GM12878 (cell line): ENCODE measurements around the gene HCST. TPM values are rescaled to one million over a fixed set of nuclear protein-coding genes. Genes with fewer than 3 reads are reported as not detected.

Experiments
- ATAC-seq: fragments of 200-7000 bp; cut with Tn5 transposase; 3 replicates; pipeline ENCODE4 v1.9.1; 2020; ENCODE audit warnings: mild to moderate bottlenecking, moderate library complexity
- BruUV-seq: library from RNA; stranded (reverse); fragments of 400-500 nt; replicated peaks from 2 replicates; lab custom pipeline; 2021; lab: Mats Ljungman, UMichigan
- CTCF ChIA-PET: fragments of 300-600 bp; sonication (Branson Sonifier 250); formaldehyde crosslinking; extraction: SDS; loops from one replicate; lab custom pipeline; 2021; ENCODE audit warnings: inconsistent platforms; lab: Yijun Ruan, JAX
- POLR2A ChIA-PET: fragments of 350-600 bp; formaldehyde crosslinking; extraction: SDS; loops from one replicate; lab custom pipeline; 2021; ENCODE audit warnings: inconsistent platforms; lab: Charles Lee
- RAD21 ChIA-PET: fragments of 300-600 bp; sonication (Branson Sonifier 250); formaldehyde crosslinking; loops from one replicate; lab custom pipeline; 2023; ENCODE audit warnings: antibody characterized with exemption; ENCODE audit not compliant: unreplicated experiment; lab: Charles Lee
- SMC1A ChIA-PET: fragments of 300-600 bp; sonication (Branson Sonifier 250); formaldehyde crosslinking; loops from one replicate; lab custom pipeline; 2023; ENCODE audit not compliant: unreplicated experiment, uncharacterized antibody; lab: Charles Lee
- DNase-seq: peaks from one replicate; pipeline ENCODE4 v3.0.0-alpha.2; 2011; ENCODE audit warnings: low read depth, low spot score
- FAIRE-seq: peaks from 3 replicates; lab custom pipeline; 2011; peaks lifted over from hg19 to GRCh38; lab: Jason Lieb, UNC
- H2AFZ ChIP-seq: 2 replicates; pipeline ENCODE4 v1.6.0; 2011; ENCODE audit warnings: low read depth, low read length, control low read depth; ENCODE audit not compliant: control insufficient read depth
- H3K27ac ChIP-seq: 2 replicates; pipeline ENCODE4 v1.5.1; 2011; ENCODE audit warnings: control low read depth; ENCODE audit not compliant: control insufficient read depth, insufficient read depth
- H3K27me3 ChIP-seq, 2 experiments: replicated peaks in 1 of 2; 2 replicates each; pipeline versions ENCODE4 v1.6.0 to v1.6.1; 2011; ENCODE audit warnings: low read length in 1 of 2; ENCODE audit not compliant: control insufficient read depth in 2 of 2, insufficient read depth in 2 of 2
- H3K36me3 ChIP-seq, 2 experiments: 2 replicates each; pipeline ENCODE4 v1.5.1; 2011; ENCODE audit warnings: low read length in 1 of 2; ENCODE audit not compliant: control insufficient read depth in 2 of 2, insufficient read depth in 2 of 2
- H3K4me1 ChIP-seq: 2 replicates; pipeline ENCODE4 v1.6.1; 2011; ENCODE audit warnings: mild to moderate bottlenecking, low read length, moderate library complexity, mixed read lengths; ENCODE audit not compliant: control insufficient read depth, insufficient read depth
- H3K4me2 ChIP-seq: 2 replicates; pipeline ENCODE4 v1.6.0; 2011; ENCODE audit warnings: control low read depth; ENCODE audit not compliant: control insufficient read depth, insufficient read depth
- H3K4me3 ChIP-seq: fragments of 200-600 bp; sonication (generic); 2 replicates; pipeline ENCODE4 v1.5.1; 2016
- H3K79me2 ChIP-seq: 2 replicates; pipeline ENCODE4 v1.6.0; 2011; ENCODE audit warnings: low read length; ENCODE audit not compliant: control insufficient read depth, insufficient read depth
- H3K9ac ChIP-seq: 2 replicates; pipeline ENCODE4 v1.8.0; 2011; ENCODE audit warnings: low read length, control low read depth, mixed read lengths; ENCODE audit not compliant: control insufficient read depth, insufficient read depth
- H3K9me3 ChIP-seq: replicated peaks from 3 replicates; pipeline ENCODE4 v1.5.1; 2011; ENCODE audit warnings: mild to moderate bottlenecking, low read length; ENCODE audit not compliant: control insufficient read depth, insufficient read depth
- H4K20me1 ChIP-seq: 2 replicates; pipeline ENCODE4 v1.6.0; 2011; ENCODE audit not compliant: control insufficient read depth, insufficient read depth
- ATF2 ChIP-seq: IDR thresholded peaks from 2 replicates; pipeline ENCODE4 v1.6.1; 2012; ENCODE audit warnings: low read length, inconsistent platforms
- ATF7 ChIP-seq: fragments of 450-650 bp; IDR thresholded peaks from 2 replicates; pipeline ENCODE4 v1.6.1; 2016; ENCODE audit warnings: low read depth, mild to moderate bottlenecking
- CREB1 ChIP-seq: IDR thresholded peaks from 2 replicates; pipeline ENCODE4 v1.6.1; 2012; ENCODE audit warnings: low read depth, mild to moderate bottlenecking, inconsistent platforms
- EZH2 ChIP-seq: IDR thresholded peaks from 2 replicates; pipeline ENCODE4 v1.6.1; 2012; ENCODE audit warnings: low read depth, mild to moderate bottlenecking, control low read depth, inconsistent platforms, low read length, borderline replicate concordance; ENCODE audit not compliant: control insufficient read depth
- HDGF ChIP-seq: fragments of 450-650 bp; IDR thresholded peaks from 2 replicates; pipeline ENCODE4 v1.6.1; 2016; ENCODE audit warnings: antibody characterized with exemption
- IRF4 ChIP-seq: IDR thresholded peaks from 2 replicates; pipeline ENCODE4 v1.6.1; 2011; ENCODE audit warnings: low read depth, low read length
- MYB ChIP-seq: fragments of 150-350 bp; IDR thresholded peaks from 2 replicates; pipeline ENCODE4 v1.6.1; 2014; ENCODE audit warnings: mild to moderate bottlenecking, low read depth, low read length, borderline replicate concordance
- PAX8 ChIP-seq: fragments of 450-650 bp; IDR thresholded peaks from 2 replicates; pipeline ENCODE4 v1.6.1; 2017; ENCODE audit warnings: mild to moderate bottlenecking, moderate library complexity
- RAD51 ChIP-seq: fragments of 450-650 bp; IDR thresholded peaks from 2 replicates; pipeline ENCODE4 v1.6.1; 2016; ENCODE audit warnings: moderate library complexity, mild to moderate bottlenecking, inconsistent platforms
- SIX5 ChIP-seq: IDR thresholded peaks from 2 replicates; pipeline ENCODE4 v1.6.1; 2011; ENCODE audit warnings: mild to moderate bottlenecking, low read depth, low read length, moderate library complexity; ENCODE audit not compliant: severe bottlenecking
- SUPT20H ChIP-seq: IDR thresholded peaks from 2 replicates; pipeline ENCODE4 v1.6.1; 2011; ENCODE audit warnings: low read depth, mild to moderate bottlenecking, low read length, moderate library complexity, borderline replicate concordance; ENCODE audit not compliant: control insufficient read depth
- USF2 ChIP-seq: IDR thresholded peaks from 2 replicates; pipeline ENCODE4 v1.6.1; 2011; ENCODE audit warnings: low read depth, low read length, improper control_type of control experiment, borderline replicate concordance
- ZBTB11 ChIP-seq: fragments of 450-650 bp; formaldehyde crosslinking; IDR thresholded peaks from 2 replicates; pipeline ENCODE4 v1.5.0; 2022; ENCODE audit warnings: mild to moderate bottlenecking, missing genetic modification characterization
- ZZZ3 ChIP-seq: IDR thresholded peaks from 2 replicates; pipeline ENCODE4 v1.6.1; 2011; ENCODE audit warnings: low read depth; ENCODE audit not compliant: control insufficient read depth, insufficient read length
- WGBS: methylation state at CpG from one replicate; pipeline ENCODE4 v1.1.6; 2016; ENCODE audit warnings: low lambda C conversion rate; ENCODE audit not compliant: insufficient replicate concordance, insufficient coverage; ENCODE audit errors: missing lambda C conversion rate; 5-methylcytosine and 5-hydroxymethylcytosine counted together
- in situ Hi-C: fragments of 300-500 bp; cut with MboI; formaldehyde crosslinking; loops from 9 replicates; pipeline ENCODE4 v1.14.3; 2018; ENCODE audit warnings: mixed read lengths
- intact Hi-C: fragments of 100-400 bp; cut with micrococcal nuclease; formaldehyde crosslinking; loops from one replicate; pipeline ENCODE4 v1.14.2; 2022; ENCODE audit not compliant: unreplicated experiment
- polyA plus RNA-seq, 11 experiments: library from polyadenylated mRNA; depleted of rRNA in 4 of 11; unstranded in 6 of 11; stranded (reverse) in 5 of 11; fragments of >200 nt; fragmentation: Nextera tagmentation in 4 of 11; fragmentation: Illumina TruSeq in 1 of 11; extraction: Ambion mirVana in 4 of 11; extraction: Trizol in 1 of 11; gene quantifications; 1 replicate in 1 of 11; 2 replicates in 10 of 11; pipeline versions ENCODE4 v1.2.1 to v1.2.3, GENCODE V29; 2011 to 2016; ENCODE audit warnings: inconsistent platforms in 2 of 11, missing spikeins in 2 of 11, low read depth in 1 of 11
- total RNA-seq, 4 experiments: library from RNA; depleted of rRNA in 3 of 4; stranded (reverse); fragments of >200 nt in 3 of 4; fragmentation: Illumina TruSeq in 1 of 4; extraction: Trizol in 1 of 4; gene quantifications; 2 replicates each; pipeline versions ENCODE4 v1.2.1 to v1.2.3, GENCODE V29; 2013 to 2021

The HCST gene
- total and polyA plus RNA-seq, 10 of the 15 experiments (the other 5 are each of a cell fraction or from before 2014, with no cell fraction given) = 7.5 to 79.6 (median 33.6) TPM

GRCh38 chr19:35931161-35931873 lies 29.0 kb downstream of the HCST start:
- ChIA-PET RAD21 (interaction anchor here (0.5 to 3.8 kb wide), 31 partner anchors 16 to 284 kb away, joined by 3 to 107 read pairs (median 6); partner anchors contain the start of genes ALKBH6, APLP1, IGFLR1 and LIN37), CTCF (interaction anchor here (0.6 to 7.0 kb wide), 21 partner anchors 9 to 384 kb away, joined by 3 to 145 read pairs (median 7); partner anchors contain the start of genes LIN37, PSENEN and U2AF1L4), SMC1A (interaction anchor here (0.7 to 4.5 kb wide), 24 partner anchors 10 to 258 kb away, joined by 3 to 90 read pairs (median 4); partner anchors contain the start of genes LIN37, NFKBID and SDHAF1), POLR2A (interaction anchor here (0.6 to 4.3 kb wide), 14 partner anchors 17 to 237 kb away, joined by 3 to 48 read pairs (median 5); partner anchors contain the start of genes LIN37 and NFKBID)
- H3K9me3 ChIP-seq = no peaks in the 10 kb centered on the region
- H3K79me2 ChIP-seq = no peaks in the 10 kb centered on the region
- DNase-seq (peak; percentile 99), ATAC-seq (peak; percentile 99), FAIRE-seq (peak; percentile 99)
- no TSS peak for BruUV-seq
- H3K4me3 ChIP-seq = peak overlapping the region; percentile 34
- H2AFZ ChIP-seq = peak overlapping the region; percentile 60; the same call in 1 of the 2 replicates
- H3K27me3 ChIP-seq = no peaks in the 10 kb centered on the region
- peak overlapping the region; percentile 18; the same call in 1 of the 2 replicates for H3K9ac ChIP-seq
- no peaks in the 10 kb centered on the region for H3K36me3 ChIP-seq
- peaks cover 15% of the 10 kb centered on the region for H3K4me1 ChIP-seq
- intact Hi-C loops = loop anchor here (1.0 to 5.0 kb wide), 6 partner anchors 32 to 384 kb away; partner anchors contain the start of genes LIN37 and TMEM147
- H4K20me1 ChIP-seq = no peaks in the 10 kb centered on the region
- peak overlapping the region; percentile 60 for H3K27ac ChIP-seq
- in situ Hi-C loops = loop anchor here (5.0 kb wide), 1 partner anchor 44 kb away; no protein-coding TSS in a partner anchor
- peak overlapping the region; percentile 86 for H3K4me2 ChIP-seq
- under 1% methylated on average over 47 of the region's 47 CpGs for WGBS
- TF ChIP-seq PAX8 (no peak), IRF4 (no peak), EZH2 (no peak), HDGF (peak; percentile 98), ATF2 (no peak), ZZZ3 (no peak), SIX5 (peak; percentile 90), ZBTB11 (no peak), USF2 (peak; percentile 53; the same call in 1 of the 2 replicates), SUPT20H (no peak), MYB (no peak), RAD51 (no peak), ATF7 (no peak), CREB1 (peak; percentile 83)
